GM18873 (cell line): Measurements from ENCODE around the gene NT5C.
"Not testable (repeated sequence)": the region's sequence is repeated elsewhere in the genome, so short reads cannot be mapped to it uniquely, and the experiment has no call there.

Experiments used
- ATAC-seq: cut with Tn5 transposase; IDR thresholded peaks from one replicate; pipeline ENCODE4 v1.9.1; 2021; ENCODE audit warnings: mild to moderate bottlenecking, moderate library complexity, moderate number of reproducible peaks; ENCODE audit not compliant: unreplicated experiment, low FRiP score

Gene NT5C

GRCh38 chr17:75131278-75132017 lies at the start of gene NT5C:
Gene NT5C, minus strand, starts transcription at chr17:75131742. Its CDS starts 35 bp downstream, at chr17:75131707.
- ATAC-seq: peak; percentile 65

- no peak for ATAC-seq
These were observed 49.6 kb upstream of the NT5C start for GRCh38 chr17:75181110-75181509.

GRCh38 chr17:75178453-75178852 lies 46.9 kb upstream of the NT5C start:
- ATAC-seq: no peak

- ATAC-seq: no peak
These were observed 45.1 kb upstream of the NT5C start for GRCh38 chr17:75176625-75177024.

- no peak for ATAC-seq
These were observed 43.5 kb upstream of the NT5C start for GRCh38 chr17:75174996-75175395.

GRCh38 chr17:75173526-75173925 lies 42.0 kb upstream of the NT5C start:
- ATAC-seq: no peak

GRCh38 chr17:75168998-75169397 lies 37.5 kb upstream of the NT5C start:
- no peak for ATAC-seq

GRCh38 chr17:75164606-75165005 lies 33.1 kb upstream of the NT5C start:
- not testable (repeated sequence) for ATAC-seq

- no peak for ATAC-seq
These were observed 31.5 kb upstream of the NT5C start for GRCh38 chr17:75163074-75163473.

GRCh38 chr17:75160211-75160610 lies 28.7 kb upstream of the NT5C start:
- ATAC-seq: no peak

- ATAC-seq: no peak
These were observed 27.9 kb upstream of the NT5C start for GRCh38 chr17:75159196-75160031.

- ATAC-seq: not testable (repeated sequence)
These were observed 26.9 kb upstream of the NT5C start for GRCh38 chr17:75158480-75158879.

GRCh38 chr17:75155191-75155601 lies 23.7 kb upstream of the NT5C start:
- no peak for ATAC-seq

GRCh38 chr17:75154195-75155106 lies 22.9 kb upstream of the NT5C start, which contains the start of gene JPT1:
Gene JPT1, minus strand, starts transcription at chr17:75154512. Its CDS starts 115 bp downstream, at chr17:75154397.
- peak; percentile 92 for ATAC-seq

GRCh38 chr17:75153780-75154194 lies 22.2 kb upstream of the NT5C start:
- ATAC-seq: peak; percentile 3

GRCh38 chr17:75152922-75153779 lies 21.6 kb upstream of the NT5C start:
- no peak for ATAC-seq

- no peak for ATAC-seq
These were observed 21.0 kb upstream of the NT5C start for GRCh38 chr17:75152523-75152921.

GRCh38 chr17:75151930-75152329 lies 20.4 kb upstream of the NT5C start:
- ATAC-seq: no peak

- ATAC-seq: no peak
These were observed 16.5 kb upstream of the NT5C start for GRCh38 chr17:75147878-75148546.
